NCI-H82 treated with DMSO at 0.1 percent for 48 hours (cell line): ENCODE measurements around the gene CBR1.

Source experiments
- DNase-seq: peaks from one replicate; lab custom pipeline; 2025; ENCODE audit not compliant: unreplicated experiment; lab: John Stamatoyannopoulos, UW

CBR1 gene

DNA sequence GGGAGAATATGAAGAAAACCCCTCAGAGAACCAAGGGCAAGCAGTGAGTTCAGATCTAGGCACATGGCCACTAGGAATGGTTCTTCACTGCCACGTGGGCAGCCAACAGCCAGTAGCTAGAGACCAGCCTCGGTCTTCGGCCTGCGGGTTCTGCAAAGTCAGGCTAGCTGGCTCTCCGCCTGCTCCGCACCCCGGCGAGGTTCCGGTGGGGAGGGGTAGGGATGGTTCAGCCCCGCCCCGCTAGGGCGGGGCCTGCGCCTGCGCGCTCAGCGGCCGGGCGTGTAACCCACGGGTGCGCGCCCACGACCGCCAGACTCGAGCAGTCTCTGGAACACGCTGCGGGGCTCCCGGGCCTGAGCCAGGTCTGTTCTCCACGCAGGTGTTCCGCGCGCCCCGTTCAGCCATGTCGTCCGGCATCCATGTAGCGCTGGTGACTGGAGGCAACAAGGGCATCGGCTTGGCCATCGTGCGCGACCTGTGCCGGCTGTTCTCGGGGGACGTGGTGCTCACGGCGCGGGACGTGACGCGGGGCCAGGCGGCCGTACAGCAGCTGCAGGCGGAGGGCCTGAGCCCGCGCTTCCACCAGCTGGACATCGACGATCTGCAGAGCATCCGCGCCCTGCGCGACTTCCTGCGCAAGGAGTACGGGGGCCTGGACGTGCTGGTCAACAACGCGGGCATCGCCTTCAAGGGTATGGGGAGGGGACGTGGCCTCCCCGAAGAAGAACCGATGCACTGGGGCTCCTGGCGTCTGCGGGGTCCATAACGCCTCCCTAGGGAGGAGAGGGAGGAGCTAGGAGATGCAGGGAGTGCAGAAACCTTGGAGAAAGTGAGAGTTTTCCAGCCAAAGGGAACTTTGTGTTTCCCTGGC lies at the start of gene CBR1:
Gene CBR1, plus strand, starts transcription at position 312 of the 871 bp plus-strand sequence. Its CDS starts 92 bp downstream, at position 404.
- peak; percentile 49 for DNase-seq

DNA sequence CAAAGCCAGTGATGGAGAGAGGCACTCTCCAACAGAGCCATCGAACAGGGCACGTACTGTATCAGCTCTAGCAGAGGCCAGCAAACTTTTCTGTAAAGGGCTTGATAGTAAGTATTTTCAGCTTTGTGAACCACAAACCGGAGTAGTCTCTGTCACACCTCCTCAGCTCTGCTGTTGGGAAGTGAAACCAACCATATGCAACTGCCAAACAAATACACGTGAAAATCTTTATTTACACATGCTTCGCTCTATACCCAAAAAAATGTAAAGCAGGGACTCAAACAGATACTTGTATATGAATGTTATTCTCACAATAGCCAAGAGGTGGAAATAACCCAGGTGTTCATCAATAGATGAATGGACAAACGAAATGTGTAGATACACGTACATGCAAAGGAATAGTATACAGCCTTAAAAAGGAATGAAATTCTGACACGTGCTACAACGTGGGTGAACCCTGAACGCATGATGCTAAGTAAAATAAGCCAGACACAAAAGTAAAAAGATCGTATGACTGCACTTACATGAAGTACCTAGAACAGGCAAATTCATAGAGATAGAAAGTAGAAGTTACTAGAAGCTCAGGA lies 48.5 kb upstream of the CBR1 start:
- no peak for DNase-seq

DNA sequence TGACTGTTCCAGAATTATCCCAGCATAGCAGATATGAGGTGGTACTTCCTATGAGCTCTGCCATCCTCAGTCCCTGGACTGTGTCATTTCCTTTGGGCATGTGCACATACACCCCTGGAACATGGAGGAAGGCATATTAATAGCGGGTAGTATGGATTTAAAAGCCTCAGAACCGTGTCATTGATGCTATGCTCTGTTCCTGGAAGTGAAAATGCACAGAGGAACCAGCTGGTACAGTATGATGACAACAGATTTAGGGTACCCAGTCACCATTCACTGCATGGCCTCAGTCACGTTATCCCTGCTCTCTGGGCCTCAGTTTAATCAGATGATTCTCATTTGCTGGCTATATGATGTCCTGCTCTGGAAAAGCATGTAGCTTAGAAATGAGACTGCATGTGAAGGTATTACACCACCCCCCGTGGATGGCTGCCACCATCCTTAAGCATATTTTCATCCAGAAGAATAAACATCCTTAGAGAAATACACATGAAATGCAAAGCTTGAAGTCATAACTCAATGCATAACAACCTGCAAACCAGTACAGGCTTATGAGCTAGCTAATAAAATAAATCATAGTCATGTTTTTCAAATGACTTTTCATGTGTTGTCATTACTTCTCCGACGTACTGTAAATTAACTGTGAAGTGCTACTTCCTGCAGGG lies 47.3 kb upstream of the CBR1 start:
- DNase-seq = no peak

DNA sequence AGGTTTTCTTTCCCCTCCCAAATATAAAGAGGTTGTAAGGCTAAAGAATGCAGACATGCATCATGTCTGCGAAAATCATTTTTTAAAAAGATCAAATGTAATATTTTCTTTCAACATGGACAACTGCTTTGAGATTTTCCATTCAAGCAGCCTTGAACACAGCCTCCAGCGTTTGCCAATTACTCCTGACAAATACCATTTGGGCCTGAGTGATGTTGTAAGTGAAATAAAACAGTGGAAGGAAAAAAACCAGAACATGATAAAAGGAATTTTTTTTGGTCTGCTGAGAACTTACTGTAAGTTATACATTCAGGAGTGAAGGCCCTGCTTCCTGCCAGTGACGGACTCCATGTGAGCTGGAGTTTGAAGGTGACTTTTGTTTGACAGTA lies 46.7 kb upstream of the CBR1 start:
- no peak for DNase-seq

DNA sequence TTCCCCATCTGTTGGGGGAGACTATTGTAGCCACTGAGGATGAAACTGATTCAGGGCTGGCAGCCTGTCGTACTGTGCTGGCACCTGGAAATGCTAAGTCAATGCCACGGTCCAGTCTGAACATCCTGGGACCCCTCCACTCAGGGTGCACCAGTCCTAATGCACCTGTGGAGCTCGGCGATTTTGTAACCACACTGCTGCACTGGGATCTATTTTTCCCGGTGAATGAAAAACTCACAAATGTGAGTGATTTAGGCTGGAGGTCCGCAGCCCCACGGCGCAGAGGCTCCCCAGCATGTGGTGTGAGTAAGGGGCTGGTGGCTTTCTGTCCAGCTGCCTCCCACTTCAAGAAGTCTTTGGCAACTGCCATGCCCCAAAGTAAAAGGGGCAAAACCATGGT lies 45.0 kb upstream of the CBR1 start:
- DNase-seq = no peak

DNA sequence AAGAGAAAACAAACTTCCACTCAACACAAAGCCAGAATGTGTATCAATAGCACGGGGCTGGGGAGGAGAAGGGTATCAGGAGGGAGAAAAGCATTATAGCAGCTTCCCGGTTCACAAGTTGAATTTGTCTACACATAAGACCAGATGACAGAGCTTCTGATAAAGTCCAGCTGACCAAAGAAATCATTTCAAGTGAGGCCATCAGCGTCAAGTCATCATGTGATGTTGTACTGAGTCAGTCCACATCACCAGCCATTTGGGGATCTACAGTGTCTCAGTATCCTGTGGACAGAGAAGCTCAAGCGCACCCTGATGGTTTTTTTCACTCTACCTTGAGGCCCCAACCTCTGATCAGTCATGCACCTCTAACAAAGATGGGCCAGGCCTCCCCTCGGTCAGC lies 42.5 kb upstream of the CBR1 start:
- no peak for DNase-seq

DNA sequence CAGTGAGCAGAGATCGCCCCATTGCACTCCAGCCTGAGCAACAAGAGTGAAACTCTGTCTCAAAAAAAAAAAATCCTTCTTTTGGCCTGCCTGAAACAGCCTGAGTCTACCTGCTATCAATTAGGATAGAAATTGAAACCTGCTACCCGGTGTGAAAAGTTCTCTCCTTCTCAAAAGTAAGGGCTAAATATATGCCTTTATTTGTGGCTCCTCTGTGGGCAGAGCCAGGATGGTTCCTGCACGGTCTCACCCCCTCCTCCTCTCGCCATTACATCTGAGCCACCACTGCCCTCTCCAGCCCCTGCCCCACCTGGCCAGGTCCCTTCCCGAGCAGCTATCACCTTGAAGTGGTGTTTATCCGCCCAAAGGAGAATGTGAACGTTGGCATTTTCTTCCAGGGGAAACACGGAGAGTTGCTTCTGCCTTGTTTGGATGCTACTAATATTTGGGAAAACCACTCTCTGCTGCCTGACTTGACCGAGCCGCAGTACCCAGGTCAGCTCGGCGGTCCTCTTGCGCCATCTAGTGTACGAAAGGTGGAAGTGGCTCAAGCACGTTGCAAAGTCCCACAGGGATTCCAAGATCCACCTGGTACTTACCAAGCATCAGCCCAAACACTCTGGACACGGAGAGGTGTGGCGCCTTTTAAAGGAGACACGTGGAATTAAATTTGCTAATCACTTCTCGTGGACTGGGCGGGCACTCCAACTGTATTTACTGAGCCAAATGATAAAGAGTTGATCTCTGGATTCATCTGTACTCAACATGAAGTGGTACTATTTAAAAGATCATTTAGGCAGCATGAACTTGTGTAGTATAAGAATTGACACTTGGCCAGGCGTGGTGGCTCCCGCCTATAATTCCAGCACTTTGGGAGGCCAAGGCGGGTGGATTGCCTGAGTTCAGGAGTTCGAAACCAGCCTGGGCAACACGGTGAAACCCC lies 41.4 kb upstream of the CBR1 start:
- peak; percentile 49 for DNase-seq

DNA sequence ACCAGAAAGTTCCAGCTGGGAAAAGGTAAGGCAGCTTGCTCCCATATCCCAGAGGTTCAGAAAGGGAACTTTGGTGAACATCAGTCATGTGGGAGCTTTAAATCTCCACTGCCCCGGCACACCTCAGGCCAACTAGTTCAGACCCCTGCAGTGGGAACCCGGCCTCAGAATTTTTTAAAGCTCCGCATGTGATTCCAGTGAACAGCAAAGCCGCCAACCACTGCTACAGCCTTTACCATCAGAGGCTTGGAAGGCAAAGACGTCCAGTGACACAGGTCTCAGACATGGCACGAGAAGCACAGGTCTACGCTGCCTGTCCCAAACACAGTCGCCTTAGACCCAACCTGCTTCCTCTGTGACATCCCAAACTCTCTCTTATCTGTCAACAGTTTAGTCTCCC lies 40.5 kb upstream of the CBR1 start:
- DNase-seq = no peak

DNA sequence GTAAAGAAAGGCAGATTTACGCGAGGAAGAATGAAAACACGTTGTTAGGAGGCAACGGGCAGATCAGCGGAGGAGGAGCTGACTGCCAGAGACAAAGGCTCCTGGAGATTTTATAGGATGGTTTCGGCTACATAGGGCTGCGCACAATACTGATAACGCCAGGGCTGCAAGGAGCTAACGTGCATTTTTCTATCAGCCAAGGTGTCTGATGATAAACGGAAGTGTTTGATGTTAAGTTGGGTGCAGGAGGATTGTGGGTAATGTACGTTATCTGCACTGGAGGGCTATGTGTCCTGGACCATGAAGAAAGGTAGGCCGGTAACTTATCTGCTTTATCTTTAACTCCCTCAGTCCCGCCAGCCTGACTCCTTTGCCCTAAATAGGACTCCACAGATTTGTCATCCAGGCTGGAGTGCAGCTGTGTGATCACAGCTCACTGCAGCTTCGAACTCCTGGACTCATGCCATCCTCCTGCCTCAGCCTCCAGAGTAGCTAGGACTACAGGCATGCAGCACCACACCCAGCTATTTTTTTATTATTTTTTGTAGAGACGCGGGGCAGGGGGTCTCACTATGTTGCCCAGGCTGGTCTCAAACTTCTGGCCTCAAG lies 39.1 kb upstream of the CBR1 start:
- no peak for DNase-seq

DNA sequence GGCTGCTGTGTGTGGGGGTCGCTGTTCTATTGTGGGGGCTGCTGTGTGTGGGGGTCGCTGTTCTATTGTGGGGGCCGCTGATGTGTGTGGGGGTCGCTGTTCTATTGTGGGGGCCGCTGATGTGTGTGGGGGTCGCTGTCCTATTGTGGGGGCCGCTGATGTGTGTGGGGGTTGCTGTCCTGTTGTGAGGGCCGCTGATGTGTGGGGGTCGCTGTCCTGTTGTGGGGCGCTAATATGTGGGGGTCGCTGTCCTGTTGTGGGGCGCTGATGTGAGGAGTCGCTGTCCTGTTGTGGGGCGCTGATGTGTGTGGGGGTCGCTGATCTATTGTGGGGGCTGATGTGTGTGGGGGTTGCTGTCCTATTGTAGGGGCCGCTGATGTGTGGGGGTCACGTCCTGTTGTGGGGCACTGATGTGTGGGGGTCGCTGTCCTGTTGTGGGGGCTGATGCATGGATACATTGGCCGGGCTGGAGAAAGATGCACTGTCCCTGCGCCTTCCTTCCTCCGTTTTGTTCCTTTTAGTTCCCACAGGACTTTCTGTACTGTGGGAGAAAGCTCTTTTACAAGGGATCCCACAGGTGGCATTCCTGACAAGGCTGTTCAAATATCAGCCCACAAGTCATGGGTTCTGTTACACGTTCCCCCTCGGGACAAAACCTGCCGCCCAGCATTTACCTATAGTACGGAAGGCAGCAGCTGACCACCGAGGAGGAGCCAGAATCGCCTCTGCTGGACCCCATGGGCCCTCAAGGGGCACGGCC lies 37.0 kb upstream of the CBR1 start:
- no peak for DNase-seq

DNA sequence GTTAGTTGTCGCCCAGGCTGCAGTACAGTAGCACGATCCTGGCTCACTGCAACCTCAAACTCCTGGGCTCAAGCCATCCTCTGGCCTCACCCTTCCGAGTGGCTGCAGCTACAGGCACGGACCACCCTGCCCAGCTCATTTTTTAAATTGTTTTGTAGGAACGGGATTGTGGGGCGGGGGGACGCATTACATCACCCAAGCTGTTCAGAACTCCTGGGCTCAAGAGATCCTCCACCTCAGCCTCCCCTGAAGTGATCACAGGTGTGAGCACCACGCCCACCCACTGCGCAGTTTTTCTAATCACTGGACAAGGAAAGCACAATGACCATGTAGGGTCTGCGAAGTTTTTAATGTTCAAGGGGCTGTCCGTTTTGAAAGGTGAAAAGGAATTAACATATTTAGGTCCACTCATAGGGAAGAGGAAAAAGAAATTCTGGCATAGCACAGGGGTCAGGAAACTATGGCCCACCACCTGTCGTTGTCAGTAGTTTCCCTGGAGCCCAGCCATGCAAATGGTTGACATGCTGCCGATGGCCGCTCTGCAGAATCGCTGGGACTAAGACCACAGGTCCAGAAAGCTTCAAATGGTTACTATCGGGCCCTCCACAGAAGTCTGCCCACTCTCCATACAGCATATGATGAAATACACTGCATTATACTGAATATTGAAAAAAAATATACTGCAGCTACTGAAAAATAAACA lies 35.5 kb upstream of the CBR1 start:
- no peak for DNase-seq

DNA sequence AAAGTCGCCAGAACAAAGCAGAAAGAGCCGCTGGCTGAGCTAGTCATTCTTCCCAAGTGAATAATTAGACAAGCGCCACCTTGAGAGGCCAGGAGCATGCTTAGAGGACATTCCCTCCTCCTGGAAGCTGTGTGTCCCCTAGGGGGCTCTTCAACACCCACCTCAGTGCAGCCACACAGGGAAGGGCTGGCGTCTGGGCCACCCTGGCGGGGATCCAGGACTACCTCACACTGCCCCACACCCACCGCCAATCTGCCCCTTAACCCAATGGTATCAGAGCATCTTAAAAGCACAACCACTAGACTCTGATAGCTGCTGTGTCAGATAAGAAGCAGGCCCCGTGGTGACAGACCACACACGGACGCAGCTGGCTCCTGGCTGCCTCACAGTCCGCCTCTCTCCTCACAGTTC lies 34.4 kb upstream of the CBR1 start:
- DNase-seq = no peak

DNA sequence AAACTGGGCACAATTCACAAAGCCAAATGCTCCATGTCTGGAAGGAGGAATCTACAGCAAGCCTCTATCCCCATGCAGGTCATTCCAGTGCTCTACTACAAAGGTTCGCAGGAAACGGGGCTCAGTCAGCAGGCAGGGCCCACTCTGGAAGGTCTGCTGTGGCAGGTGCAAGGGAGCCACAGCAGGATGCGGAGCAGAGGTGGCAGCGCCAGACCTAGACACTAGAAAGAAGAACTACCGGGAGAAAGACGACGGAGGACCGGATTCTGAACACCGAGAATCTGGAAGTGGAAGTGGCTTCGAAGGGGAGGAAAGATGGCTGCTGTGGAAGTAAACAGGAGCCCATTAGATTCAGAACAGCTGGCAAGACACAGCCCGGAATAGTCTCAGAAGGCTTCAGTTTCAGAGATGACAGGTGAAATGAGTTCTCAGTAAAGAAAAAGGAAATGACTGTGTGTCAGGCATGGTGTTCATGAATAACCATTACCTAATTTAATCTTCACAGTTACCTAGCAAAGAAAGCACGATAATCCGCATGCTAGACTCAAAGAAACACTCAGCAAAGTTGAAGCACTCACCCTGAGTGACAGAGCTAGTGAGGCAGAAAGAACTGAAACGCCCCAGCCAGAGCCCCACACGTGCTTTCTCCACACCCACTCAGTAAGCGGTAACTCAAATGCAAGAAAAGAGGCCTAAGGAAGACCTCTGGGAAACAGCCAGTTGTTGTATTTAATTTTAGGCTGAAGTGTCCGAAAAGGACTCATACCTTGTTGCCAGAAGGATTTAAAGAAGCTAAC lies 30.9 kb upstream of the CBR1 start:
- no peak for DNase-seq

DNA sequence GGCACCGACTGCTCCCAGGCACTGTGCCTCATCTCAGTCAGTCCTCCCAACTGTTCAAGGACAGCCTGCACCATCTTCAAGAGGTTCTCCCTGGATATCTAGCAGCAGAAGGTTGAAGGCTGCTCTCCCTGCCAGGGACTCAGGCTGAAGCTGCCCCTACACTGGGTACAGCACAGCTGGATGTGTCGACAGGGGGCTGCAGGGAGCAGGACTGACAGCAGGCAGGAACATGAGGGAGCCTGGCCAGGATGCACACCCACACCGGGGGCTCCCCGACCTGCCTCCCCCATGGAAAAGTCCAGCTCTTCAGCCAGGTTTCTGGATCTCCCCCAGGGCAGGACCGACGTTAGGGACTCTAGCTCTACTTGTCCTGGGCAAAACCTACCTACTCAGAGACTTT lies 30.0 kb upstream of the CBR1 start:
- no peak for DNase-seq

DNA sequence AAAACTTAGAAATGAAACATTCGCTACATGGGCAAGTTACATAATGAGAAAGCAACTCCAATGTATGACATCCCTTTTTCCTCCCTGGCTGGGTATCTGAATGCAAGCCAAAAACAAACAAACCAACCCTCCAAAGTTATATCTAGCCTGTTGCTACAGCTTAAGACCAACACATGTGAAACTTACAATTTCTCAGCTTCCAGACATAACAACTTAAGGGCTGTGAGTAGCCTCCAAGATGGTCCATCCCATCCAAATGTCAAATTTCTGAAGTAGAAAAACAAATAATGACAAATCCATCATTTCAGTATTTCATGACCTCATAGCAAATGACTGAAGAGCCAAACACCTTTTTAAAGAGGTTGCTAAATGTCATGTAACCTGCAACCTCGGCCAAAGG lies 29.4 kb upstream of the CBR1 start:
- DNase-seq = no peak

DNA sequence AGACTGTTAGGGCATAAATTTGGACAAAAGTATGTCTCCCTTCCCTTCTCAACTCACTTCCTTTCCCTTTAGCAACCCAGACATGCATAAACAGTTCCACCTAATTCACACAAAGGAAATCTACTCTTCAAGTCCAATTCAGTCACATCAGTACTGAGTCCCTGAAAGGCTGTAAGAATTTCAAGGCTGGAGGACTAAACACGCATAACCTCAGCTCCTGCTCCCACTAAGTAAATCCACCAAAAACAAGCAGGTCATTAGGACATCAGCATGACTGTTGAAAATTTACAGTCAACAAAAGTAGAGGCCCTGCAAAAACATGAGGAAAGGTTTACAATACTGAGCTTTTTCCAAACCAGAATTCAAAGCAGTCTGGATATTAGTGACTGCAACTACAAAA lies 27.9 kb upstream of the CBR1 start:
- no peak for DNase-seq

DNA sequence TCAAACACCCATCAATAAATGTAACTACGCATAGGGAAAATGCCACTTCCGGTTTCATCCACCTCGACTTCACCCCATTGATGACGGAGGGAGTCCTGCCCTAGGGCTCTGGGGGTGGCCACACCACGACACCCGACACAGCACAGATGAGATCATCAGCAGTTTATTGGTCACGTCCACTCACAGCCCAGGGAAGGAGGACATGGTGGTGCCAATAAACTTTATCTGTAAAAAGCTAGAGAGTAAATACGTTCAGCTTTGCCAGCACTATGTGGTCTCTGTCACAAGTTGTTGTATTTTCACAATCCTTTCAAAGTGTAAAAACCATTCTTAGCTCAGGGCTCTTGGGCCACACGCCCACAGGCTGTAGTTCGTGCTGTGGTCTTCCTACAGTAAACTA lies 25.8 kb upstream of the CBR1 start:
- DNase-seq = no peak

DNA sequence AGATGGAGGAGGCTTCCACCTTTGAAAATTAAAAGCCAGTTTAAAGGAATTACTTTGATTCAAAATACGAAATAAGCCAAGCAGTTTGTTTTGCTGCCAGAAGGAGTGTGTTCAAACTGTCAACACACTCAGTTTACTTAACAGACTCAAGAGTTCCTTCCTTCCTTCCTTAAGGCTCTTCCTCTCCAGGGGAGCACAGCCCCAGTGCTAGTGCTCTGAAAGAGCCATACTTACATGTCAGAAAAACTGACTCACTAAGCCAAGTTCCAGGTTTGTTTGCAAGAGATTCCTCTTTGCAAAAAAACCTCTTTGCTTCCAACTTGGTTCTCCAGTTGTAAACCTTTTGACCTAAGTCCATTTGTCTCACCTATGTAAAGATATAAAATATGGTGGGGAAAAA lies 23.8 kb upstream of the CBR1 start:
- no peak for DNase-seq

DNA sequence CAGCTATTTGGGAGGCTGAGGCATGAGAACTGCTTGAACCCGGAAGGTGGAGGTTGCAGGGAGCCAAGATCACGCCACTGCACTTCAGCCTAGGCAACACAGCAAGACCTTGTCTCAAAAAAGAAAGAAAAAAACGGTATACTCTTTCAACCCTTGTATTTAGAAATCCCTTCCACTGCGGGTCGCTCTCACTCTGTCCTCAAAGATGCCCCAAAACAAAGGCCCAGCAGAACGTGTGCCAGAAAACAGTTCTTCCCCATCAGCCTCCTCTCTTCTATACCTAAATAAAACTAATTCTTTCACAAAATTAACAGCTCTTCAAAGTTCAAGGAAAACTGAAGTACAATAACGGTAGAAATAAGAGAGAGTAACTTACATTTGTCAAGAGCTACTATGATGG lies 22.7 kb upstream of the CBR1 start:
- DNase-seq = no peak
